ENCODE data around the gene SPNS3. TPM values are rescaled to one million over a fixed set of nuclear protein-coding genes. Genes with fewer than 3 reads are reported as not detected.

The SPNS3 gene
- total RNA-seq, 1 donor from 2014 or later: 1.9 TPM

- H3K9me3 Mint-ChIP-seq: no peaks in the 10 kb centered on the region
- no peaks in the 10 kb centered on the region for H3K36me3 Mint-ChIP-seq (ENCODE audit: low read depth)
- no peaks in the 10 kb centered on the region for H3K4me1 Mint-ChIP-seq
- no peak for DNase-seq
- no peak overlapping the region for H3K27ac Mint-ChIP-seq
- H3K27me3 Mint-ChIP-seq: no peaks in the 10 kb centered on the region
- intact Hi-C loops (cut with micrococcal nuclease): no loop called here
- no peak overlapping the region for H3K4me3 Mint-ChIP-seq
Observed at GRCh38 chr17:4519361-4519788, 85.6 kb downstream of the SPNS3 start.

- H3K4me3 Mint-ChIP-seq: no peak overlapping the region
- H3K9me3 Mint-ChIP-seq: no peaks in the 10 kb centered on the region
- H3K4me1 Mint-ChIP-seq: no peaks in the 10 kb centered on the region
- intact Hi-C loops (cut with micrococcal nuclease): no loop called here
- no peak overlapping the region for H3K27ac Mint-ChIP-seq
- no peak for DNase-seq
- no peaks in the 10 kb centered on the region for H3K36me3 Mint-ChIP-seq (ENCODE audit: low read depth)
- no peaks in the 10 kb centered on the region for H3K27me3 Mint-ChIP-seq
Observed at GRCh38 chr17:4520060-4520893, 86.5 kb downstream of the SPNS3 start.

DNA sequence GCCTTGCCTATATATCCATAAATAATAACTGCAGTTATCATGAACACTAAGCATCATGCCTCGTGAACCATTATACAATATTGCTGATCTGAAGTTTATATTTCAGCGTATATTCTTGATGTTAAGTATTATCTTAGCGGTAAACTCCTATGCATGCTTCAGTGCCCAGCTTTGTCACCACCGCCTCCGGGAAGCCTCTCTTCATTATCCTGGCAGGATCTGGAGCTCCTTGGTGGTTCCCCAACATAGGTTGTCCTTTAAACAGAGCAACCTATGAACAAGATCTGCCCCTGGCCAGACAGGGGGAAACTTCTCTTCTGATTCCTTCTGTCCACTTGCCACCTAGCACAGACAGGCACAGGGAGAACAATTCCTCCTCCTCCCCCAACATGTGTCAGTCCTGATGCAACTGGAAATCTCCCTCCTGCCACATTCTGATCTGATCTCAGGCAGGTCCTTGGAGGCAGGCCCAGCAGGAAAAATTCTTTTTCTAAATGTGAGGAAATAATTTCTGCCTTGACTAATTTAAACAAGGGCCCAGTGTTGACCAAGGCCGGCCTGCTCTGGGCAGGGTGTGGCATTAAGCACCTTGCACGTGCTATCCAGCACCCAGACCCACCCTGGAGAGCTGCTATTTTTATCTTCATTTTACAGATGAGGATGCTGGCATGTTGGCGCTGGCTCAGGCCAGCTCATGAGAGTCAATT lies 87.3 kb downstream of the SPNS3 start:
- Mint-ChIP-seq H3K36me3 (ENCODE audit: low read depth) (no peaks in the 10 kb centered on the region), H3K4me3 (no peak overlapping the region), H3K9me3 (no peaks in the 10 kb centered on the region), H3K27me3 (peaks cover 3% of the 10 kb centered on the region), H3K4me1 (no peaks in the 10 kb centered on the region), H3K27ac (no peak overlapping the region)
- no peak for DNase-seq
- intact Hi-C loops (cut with micrococcal nuclease): no loop called here

DNA sequence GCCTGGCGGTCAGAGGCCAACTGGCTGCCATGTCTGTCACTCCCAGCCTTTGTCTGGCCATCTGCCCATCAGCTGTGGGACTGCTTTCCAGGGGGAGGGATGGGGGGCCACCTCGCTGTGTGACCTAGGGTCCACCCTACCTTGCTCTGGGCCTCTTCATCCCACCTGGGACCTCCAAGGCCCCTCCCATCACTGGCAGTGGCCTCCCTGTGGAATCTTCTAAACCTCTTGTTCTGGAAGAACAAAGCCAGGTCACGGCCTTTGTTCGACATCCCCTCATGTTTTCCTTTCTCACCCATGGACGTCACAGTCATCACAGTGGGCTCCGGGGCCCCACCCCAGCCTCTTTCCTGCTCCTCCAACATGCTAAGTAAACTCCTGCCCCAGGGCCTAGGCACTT lies 88.9 kb downstream of the SPNS3 start:
- no peaks in the 10 kb centered on the region for H3K4me1 Mint-ChIP-seq
- DNase-seq: no peak
- H3K27ac Mint-ChIP-seq: no peak overlapping the region
- no peaks in the 10 kb centered on the region for H3K9me3 Mint-ChIP-seq
- H3K36me3 Mint-ChIP-seq (ENCODE audit: low read depth): no peaks in the 10 kb centered on the region
- no peak overlapping the region for H3K4me3 Mint-ChIP-seq
- intact Hi-C loops (cut with micrococcal nuclease): no loop called here
- H3K27me3 Mint-ChIP-seq: peaks cover 4% of the 10 kb centered on the region

DNA sequence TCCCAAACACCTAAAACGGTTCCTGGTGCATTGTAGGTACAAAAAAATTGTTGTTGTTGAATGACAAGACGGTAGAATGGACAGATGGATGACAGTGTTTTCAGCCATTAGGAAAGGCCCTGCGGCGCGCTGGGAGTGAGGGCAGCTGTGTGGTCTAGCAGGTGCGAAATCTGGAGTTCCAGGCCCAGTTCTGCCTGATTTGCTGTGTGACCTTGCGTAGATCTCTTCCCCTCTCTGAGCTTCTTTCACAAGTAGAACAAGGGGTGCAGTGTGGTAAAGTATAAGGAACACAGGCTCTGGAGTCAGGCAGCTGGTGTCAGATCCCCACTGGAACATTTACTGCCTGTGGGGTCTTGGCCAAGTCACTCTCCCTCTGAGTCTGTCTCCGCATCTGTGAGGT lies 90.2 kb downstream of the SPNS3 start:
- Mint-ChIP-seq H3K27me3 (peaks cover 4% of the 10 kb centered on the region), H3K36me3 (ENCODE audit: low read depth) (no peaks in the 10 kb centered on the region), H3K27ac (no peak overlapping the region), H3K9me3 (no peaks in the 10 kb centered on the region), H3K4me3 (no peak overlapping the region), H3K4me1 (no peaks in the 10 kb centered on the region)
- no peak for DNase-seq
- intact Hi-C loops (cut with micrococcal nuclease): no loop called here

GRCh38 chr17:4525691-4526397 lies 92.1 kb downstream of the SPNS3 start:
- Mint-ChIP-seq H3K4me3 (no peak overlapping the region), H3K27me3 (peaks cover 4% of the 10 kb centered on the region), H3K27ac (no peak overlapping the region), H3K36me3 (ENCODE audit: low read depth) (no peaks in the 10 kb centered on the region), H3K4me1 (no peaks in the 10 kb centered on the region), H3K9me3 (no peaks in the 10 kb centered on the region)
- DNase-seq: no peak
- intact Hi-C loops (cut with micrococcal nuclease): no loop called here

DNA sequence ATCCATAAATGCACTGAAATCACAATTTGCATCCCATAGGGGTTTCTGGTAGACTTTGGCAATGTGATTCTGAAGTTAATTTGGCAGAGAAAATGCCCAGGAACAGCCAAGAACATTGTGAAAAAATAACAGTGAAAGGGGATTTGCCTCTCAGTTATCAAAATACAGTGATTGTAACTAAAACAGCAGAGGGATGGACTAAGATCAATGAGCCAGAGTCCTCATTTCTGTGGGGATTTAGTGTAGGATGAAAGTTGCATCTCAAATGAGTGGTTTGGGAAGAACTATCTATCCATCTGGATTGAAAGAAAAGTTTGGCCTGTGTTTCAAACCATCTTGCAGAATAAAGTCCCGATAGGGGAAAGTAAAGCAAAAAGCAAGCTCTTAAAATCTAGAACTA lies 93.4 kb downstream of the SPNS3 start:
- H3K4me3 Mint-ChIP-seq: no peak overlapping the region
- no peak overlapping the region for H3K27ac Mint-ChIP-seq
- intact Hi-C loops (cut with micrococcal nuclease): no loop called here
- H3K4me1 Mint-ChIP-seq: no peaks in the 10 kb centered on the region
- no peak for DNase-seq
- H3K36me3 Mint-ChIP-seq (ENCODE audit: low read depth): no peaks in the 10 kb centered on the region
- H3K27me3 Mint-ChIP-seq: peaks cover 6% of the 10 kb centered on the region
- no peaks in the 10 kb centered on the region for H3K9me3 Mint-ChIP-seq

DNA sequence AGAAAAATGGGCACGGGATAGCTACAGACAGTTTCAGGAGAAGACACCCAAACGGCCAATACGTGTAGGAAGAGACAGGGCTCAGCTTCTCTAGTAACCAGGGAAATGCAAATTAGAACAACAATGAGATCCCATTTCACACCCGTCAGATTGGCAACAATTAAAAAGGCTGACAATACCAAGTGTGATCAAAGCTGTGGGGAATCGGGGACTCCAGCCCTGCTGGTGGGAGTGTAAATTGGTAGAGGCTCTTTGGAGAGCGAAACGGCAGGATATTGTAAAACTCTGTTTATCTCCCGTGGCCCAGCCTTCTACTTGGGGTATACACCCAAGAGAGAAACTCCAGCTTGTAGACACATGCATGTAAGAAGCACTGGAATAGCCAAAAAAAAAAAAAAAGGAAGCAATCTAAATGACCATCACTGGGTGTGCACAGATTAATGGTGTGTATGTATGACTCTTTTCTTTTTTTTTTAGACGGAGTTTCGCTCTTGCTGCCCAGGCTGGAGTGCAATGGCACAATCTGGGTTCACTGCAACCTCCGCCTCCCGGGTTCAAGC lies 93.9 kb downstream of the SPNS3 start:
- H3K27me3 Mint-ChIP-seq: peaks cover 6% of the 10 kb centered on the region
- H3K9me3 Mint-ChIP-seq: no peaks in the 10 kb centered on the region
- intact Hi-C loops (cut with micrococcal nuclease): no loop called here

DNA sequence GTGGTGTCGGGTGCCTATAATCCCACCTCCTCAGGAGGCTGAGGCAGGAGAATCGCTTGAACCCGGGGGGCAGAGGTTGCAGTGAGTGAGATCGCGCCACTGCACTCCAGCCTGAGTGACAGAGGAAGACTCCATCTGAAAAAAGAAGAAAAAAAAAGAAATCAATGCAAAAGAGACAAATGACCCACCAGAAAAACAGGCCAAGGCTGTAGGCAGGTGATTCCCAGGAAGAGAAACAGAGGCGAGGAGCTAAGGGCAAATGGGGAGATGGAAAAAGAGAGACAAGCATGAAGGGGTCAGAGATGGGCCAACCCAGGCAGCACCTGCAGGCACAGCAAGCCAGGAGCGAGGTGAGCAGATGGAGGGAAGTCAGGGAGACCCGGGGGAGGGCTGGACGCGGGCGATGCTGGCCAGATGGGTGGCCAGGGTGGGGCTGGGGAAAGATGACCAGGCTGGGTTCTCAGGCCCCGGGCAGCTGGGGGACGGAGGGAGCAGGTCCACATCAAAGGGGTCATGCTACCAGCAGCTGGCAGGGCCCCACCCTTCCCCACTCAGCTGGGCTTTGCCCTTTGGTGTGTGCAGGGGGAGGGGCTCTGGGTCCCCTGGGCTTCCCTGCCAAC lies 95.9 kb downstream of the SPNS3 start:
- no peaks in the 10 kb centered on the region for H3K36me3 Mint-ChIP-seq (ENCODE audit: low read depth)
- DNase-seq: no peak
- intact Hi-C loops (cut with micrococcal nuclease): loop anchor here (10.0 kb wide), 1 partner anchor 105 kb away; no protein-coding TSS in a partner anchor
- H3K9me3 Mint-ChIP-seq: no peaks in the 10 kb centered on the region
- no peak overlapping the region for H3K4me3 Mint-ChIP-seq
- H3K27me3 Mint-ChIP-seq: peaks cover 9% of the 10 kb centered on the region
- H3K4me1 Mint-ChIP-seq: peaks cover 4% of the 10 kb centered on the region
- H3K27ac Mint-ChIP-seq: no peak overlapping the region

More for the DNA sequence above, 93.9 kb downstream of the SPNS3 start:
- Mint-ChIP-seq H3K27ac (no peak overlapping the region), H3K4me1 (no peaks in the 10 kb centered on the region), H3K4me3 (no peak overlapping the region), H3K36me3 (ENCODE audit: low read depth) (no peaks in the 10 kb centered on the region)
- no peak for DNase-seq

DNA sequence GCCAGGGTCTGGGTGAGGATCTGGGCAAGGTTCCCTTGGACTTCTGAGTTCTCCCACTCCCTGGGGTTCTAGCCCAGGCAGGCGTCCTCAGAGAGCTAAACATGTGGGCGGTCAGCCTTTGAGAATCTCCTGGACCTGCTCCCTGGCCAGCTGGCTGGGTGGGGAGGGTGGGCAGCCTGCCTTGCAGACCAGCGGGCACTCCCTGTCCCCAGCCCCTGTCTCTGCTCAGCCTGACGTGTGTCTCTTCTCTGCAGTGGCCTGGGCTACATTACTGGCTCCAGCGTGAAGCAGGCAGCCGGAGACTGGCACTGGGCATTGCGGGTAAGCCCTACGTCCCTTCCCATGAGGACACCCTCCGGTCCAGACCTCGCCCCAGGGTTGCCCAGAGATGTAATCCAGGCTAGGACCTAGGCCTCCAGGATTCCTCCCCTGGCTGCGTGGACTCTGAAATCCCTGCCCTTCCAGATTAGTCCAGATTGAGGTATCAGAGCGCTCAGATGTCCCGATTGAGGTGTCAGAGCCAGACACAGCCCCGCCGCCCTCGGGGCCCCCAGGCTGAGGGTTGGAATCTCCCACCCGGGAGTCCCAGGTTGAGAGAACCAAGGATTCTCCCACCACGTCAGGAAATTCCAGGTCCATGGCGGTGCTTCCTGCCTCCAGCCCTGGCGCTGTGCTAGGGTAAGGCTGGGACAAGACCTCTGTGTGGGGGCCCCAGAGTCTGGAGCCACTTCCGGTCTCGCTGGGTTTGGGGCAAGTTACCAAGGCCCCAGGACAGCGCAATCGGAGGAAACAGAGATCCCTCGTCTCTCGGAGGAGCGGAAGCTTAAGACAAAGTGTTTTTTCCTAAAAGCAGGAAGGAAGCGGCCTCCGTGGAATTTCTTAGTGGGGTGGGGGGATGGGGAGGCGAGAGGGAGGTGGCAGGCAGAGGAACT lies 97.3 kb downstream of the SPNS3 start:
- intact Hi-C loops (cut with micrococcal nuclease): loop anchor here (10.0 kb wide), 1 partner anchor 106 kb away; no protein-coding TSS in a partner anchor
- H3K27me3 Mint-ChIP-seq: peaks cover 5% of the 10 kb centered on the region
- H3K27ac Mint-ChIP-seq: no peak overlapping the region
- no peak overlapping the region for H3K4me3 Mint-ChIP-seq
- peaks cover 2% of the 10 kb centered on the region for H3K36me3 Mint-ChIP-seq (ENCODE audit: low read depth)
- H3K9me3 Mint-ChIP-seq: no peaks in the 10 kb centered on the region
- H3K4me1 Mint-ChIP-seq: peaks cover 4% of the 10 kb centered on the region
- DNase-seq: no peak

DNA sequence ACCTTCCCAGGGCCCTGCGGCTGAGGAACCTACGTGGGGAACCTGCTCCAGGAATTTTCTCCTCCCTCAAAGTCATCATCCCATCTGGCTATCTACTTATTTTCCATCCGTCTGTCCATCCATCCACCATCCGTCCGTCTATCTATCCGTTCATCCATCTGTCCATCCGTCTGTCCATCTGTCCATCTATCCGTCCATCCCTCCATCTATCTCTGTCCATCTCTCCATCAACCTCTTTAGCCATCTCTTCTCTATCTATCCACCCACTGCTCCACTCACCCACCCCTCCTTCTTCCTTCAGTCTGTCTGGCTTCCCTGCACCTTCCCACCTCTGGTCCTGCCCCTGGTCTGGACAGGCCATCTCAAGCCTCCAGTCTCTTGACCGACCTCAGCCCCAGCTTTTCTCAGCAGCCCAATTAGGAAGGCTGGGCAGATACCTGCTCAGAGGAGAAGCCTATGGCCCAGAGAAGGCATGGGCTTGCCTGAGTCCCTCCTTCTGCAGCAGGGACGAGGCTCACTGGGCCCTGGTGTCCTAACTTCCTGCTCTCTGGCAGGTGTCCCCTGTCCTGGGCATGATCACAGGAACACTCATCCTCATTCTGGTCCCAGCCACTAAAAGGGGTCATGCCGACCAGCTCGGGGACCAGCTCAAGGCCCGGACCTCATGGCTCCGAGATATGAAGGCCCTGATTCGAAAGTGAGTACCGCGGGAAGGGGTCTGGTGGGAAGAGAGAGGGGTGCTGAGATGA lies 98.4 kb downstream of the SPNS3 start:
- H3K36me3 Mint-ChIP-seq (ENCODE audit: low read depth): peaks cover 4% of the 10 kb centered on the region
- H3K27ac Mint-ChIP-seq: no peak overlapping the region
- DNase-seq: no peak
- H3K27me3 Mint-ChIP-seq: peaks cover 5% of the 10 kb centered on the region
- H3K9me3 Mint-ChIP-seq: no peaks in the 10 kb centered on the region
- intact Hi-C loops (cut with micrococcal nuclease): loop anchor here (10.0 kb wide), 1 partner anchor 107 kb away; no protein-coding TSS in a partner anchor
- H3K4me1 Mint-ChIP-seq: peaks cover 4% of the 10 kb centered on the region
- no peak overlapping the region for H3K4me3 Mint-ChIP-seq

DNA sequence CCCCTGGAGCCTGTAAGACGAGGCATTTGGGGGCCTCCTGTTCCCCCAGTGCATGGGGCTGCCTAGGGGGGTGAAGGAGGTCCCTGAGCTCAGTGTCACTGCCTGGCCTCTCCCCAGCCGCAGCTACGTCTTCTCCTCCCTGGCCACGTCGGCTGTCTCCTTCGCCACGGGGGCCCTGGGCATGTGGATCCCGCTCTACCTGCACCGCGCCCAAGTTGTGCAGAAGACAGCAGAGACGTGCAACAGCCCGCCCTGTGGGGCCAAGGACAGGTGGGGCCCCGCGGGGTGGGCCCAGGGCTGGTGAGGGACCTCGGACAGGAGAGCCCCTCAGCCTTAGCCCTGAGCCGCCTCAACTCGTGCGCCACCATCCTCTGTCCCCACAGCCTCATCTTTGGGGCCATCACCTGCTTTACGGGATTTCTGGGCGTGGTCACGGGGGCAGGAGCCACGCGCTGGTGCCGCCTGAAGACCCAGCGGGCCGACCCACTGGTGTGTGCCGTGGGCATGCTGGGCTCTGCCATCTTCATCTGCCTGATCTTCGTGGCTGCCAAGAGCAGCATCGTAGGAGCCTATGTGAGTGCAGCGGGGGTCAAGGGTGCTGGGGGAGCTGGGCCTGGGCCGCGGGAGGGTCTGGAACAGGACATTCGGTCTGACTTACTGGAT lies 99.3 kb downstream of the SPNS3 start:
- no peak overlapping the region for H3K4me3 Mint-ChIP-seq
- no peak for DNase-seq
- H3K36me3 Mint-ChIP-seq (ENCODE audit: low read depth): peaks cover 5% of the 10 kb centered on the region
- intact Hi-C loops (cut with micrococcal nuclease): loop anchor here (10.0 kb wide), 1 partner anchor 108 kb away; no protein-coding TSS in a partner anchor
- H3K9me3 Mint-ChIP-seq: no peaks in the 10 kb centered on the region
- H3K27ac Mint-ChIP-seq: no peak overlapping the region
- peaks cover 4% of the 10 kb centered on the region for H3K4me1 Mint-ChIP-seq
- H3K27me3 Mint-ChIP-seq: peaks cover 5% of the 10 kb centered on the region

All from activated CD4-positive, alpha-beta T cell treated with anti-CD3 and anti-CD28 coated beads, Interleukin-2, amount 10 ng/mL, durations not matched to agents 24 days and 14 days (primary cell).